NCI-H187 treated with DMSO at 0.1 percent for 48 hours (cell line): ENCODE data around the gene WDTC1.
"Not testable (repeated sequence)": the region's sequence is repeated elsewhere in the genome, so short reads cannot be mapped to it uniquely, and the experiment has no call there.

ENCODE experiments used
- DNase-seq: peaks from one replicate; lab custom pipeline; 2025; lab: John Stamatoyannopoulos, UW

WDTC1 gene, protein sequence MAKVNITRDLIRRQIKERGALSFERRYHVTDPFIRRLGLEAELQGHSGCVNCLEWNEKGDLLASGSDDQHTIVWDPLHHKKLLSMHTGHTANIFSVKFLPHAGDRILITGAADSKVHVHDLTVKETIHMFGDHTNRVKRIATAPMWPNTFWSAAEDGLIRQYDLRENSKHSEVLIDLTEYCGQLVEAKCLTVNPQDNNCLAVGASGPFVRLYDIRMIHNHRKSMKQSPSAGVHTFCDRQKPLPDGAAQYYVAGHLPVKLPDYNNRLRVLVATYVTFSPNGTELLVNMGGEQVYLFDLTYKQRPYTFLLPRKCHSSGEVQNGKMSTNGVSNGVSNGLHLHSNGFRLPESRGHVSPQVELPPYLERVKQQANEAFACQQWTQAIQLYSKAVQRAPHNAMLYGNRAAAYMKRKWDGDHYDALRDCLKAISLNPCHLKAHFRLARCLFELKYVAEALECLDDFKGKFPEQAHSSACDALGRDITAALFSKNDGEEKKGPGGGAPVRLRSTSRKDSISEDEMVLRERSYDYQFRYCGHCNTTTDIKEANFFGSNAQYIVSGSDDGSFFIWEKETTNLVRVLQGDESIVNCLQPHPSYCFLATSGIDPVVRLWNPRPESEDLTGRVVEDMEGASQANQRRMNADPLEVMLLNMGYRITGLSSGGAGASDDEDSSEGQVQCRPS

DNA sequence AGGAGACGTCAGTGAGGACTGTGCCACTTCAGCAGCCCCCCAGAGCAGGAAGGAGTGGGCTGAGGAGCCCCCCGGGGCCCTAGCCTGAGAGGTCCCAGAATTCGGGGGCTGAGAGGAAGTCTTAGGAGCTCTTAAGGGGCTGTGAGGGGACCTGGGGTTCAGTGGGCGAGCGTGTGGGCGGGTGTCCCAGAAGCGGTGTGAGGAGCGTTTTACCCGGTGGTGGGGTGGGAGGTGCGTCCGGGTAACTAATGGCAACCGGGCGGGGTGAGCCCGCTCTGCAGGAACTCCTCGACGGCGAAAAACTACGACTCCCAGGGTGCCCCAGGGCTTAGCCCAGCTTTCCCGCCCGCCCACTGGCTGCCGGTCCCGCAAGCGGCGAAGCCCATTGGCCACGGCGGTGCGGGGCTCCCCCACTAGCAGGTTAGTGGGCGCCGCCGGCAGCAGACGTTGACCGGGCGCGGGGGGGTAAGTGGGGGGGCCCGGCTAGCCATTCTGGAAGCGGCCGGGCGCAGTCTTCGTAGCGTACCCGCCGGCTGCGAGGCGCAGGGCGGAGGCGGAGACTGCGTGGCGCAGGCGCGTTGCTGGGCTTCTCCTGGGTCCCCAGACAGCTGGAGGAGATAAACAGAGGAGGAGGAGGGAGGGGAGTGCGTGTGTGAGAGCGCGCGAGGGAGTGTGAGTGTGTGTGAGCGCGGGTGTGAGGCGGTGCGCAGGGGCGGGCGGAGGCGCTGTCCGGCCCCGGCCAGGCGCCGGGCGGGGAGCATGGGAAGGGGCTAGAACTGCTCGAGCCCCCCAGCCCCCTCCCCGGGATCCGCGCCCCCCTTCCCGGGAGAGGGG lies at the start of gene WDTC1:
TSS of gene WDTC1 (plus strand) at position 584 of the 834 bp plus-strand sequence. CDS start 26,423 bp downstream, outside the sequence.
- DNase-seq = peak; percentile 93

DNA sequence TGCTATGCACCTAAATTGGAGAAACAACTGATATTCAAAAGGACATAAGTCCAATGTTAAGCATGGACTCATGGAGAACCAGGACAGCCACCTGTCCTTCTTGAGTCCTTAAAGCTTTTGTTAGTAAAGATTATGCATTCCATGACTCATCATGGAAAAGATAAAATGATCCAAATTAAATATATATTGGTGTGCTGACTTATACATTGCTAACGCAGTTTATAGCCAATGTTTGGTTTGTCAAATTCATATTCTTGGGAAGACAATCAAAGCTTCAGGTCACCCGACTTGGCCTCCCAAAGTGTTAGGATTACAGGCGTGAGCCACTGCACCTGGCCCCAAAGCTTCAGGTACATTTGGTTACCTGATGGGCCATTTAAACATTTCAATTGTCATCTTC lies 49.8 kb upstream of the WDTC1 start:
- DNase-seq = not testable (repeated sequence)

DNA sequence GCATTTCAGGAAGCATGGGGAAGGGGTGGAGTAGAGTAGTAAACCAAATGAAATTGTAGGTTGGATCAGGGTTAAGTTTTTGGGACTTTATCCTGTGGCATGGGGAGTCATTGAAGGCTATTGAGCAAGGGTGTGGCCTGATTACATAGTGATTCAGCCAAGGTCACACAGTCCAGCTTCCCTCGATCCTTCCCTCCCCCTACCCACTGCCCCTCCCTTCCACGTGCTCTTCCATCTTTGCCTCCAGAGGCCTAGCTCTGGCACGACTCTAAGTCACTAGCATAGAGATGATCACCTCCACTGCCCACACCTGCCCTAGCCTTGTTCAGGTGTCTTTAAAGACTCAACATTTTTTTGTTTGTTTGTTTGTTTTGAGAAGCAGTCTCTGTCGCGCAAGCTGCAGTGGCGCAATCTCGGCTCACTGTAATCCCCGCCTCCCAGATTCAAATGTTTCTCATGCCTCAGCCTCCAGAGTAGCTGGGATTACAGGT lies 42.3 kb upstream of the WDTC1 start:
- DNase-seq = no peak

DNA sequence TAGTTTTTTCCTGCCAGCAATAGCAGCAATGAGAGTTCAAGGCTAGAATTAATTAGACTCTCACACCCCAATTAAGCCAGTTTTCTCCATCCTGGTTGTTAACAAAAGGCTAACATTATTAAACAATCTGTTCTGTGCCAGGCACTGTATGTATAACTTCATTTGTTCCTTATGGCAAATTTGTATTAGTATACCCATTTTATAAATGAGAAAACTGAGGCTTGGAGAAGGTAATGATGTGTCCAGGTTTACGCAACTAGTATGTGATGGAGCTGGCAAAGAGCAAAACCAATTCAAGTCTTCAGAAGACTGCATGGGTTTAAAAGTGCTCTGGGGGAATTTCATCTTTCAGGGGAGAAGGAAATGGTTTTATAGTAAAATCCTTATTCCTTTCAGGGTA lies 41.2 kb upstream of the WDTC1 start:
- no peak for DNase-seq

DNA sequence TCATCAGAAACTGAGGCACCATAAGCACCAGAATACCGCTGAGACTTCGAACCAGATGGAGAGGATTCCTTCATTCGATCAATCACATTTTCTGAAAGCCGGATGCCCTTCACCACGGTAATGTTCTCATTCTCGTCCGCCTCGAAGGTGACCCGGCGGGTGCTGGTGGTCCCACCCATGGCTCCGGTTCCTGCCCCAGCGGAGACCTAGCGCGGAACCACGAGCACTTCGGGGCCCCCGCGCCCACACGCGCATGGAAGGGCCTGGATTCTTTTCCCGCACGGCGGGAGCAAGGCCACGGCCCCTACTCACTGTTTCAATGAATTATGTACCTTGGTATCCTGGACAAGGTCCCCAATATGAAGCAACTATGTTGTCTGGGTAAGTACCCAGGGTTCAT lies 33.1 kb upstream of the WDTC1 start:
- no peak for DNase-seq

DNA sequence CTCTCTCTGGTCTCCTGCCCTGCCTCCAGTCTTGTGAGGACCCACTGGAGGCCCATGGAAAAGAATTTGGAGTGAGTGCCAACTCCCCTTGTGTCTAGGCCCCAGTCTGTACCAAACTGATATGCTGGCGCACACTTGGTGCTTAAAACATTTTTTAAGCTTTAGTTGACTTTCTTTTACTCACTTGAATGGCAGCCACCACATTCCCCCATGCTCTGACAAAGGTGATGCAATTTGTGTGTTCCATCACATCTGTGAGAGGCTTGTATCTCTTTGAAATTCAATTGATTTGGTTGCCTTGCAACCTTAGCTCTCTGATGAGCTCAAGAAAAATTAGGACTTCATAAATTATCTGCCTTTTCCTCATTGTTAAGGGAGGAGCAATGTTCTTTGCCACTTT lies 30.5 kb upstream of the WDTC1 start:
- no peak for DNase-seq

DNA sequence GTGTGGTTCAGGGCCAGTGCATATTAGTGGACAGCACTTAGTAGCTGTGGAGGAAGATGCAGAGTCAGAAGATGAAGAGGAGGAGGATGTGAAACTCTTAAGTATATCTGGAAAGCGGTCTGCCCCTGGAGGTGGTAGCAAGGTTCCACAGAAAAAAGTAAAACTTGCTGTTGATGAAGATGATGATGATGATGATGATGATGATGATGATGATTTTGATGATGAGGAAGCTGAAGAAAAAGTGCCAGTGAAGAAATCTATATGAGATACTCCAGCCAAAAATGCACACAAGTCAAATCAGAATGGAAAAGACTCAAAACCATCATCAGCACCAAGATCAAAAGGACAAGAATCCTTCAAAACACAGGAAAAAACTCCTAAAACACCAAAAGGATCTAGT lies 27.2 kb upstream of the WDTC1 start:
- not testable (repeated sequence) for DNase-seq

DNA sequence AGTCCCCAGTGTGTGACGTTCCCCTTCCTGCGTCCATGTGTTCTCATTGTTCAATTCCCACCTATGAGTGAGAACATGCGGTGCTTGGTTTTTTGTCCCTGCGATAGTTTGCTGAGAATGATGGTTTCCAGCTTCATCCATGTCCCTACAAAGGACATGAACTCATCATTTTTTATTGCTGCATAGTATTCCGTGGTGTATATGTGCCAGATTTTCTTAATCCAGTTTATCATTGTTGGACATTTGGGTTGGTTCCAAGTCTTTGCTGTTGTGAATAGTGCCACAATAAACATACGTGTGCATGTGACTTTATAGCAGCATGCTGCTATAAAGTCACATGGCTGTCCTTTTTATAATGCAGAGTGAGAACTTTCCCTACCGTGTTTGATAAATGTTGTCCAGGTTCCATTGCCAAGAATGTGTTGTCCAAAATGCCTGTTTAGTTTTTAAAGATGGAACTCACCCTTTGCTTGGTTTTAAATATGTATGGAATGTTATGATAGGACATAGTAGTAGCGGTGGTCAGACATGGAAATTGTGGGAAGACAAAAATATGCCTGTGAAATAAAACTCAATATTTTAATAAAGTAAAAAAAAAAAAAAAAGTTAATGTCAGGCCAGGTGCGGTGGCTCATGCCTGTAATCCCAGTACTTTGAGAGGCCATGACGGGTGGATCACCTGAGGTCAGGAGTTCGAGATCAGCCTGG lies 26.1 kb upstream of the WDTC1 start:
- not testable (repeated sequence) for DNase-seq

DNA sequence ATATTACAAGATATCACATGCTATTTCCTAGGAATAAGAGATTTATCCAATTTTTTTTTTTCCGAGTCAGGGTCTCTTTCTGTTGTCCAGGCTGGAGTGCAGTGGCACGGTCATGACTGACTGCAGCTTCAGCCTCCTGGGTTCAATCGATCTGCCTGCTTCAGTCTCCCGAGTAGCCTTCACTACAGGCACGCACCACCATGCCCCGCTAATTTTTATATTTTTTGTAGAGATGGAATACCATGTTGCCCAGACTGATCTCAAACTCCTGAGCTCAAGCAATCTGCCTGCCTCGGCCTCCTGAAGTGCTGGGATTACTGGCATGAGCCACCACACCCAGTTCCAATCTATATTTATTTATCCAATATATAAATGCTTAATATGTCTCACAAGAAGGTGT lies 18.0 kb upstream of the WDTC1 start:
- no peak for DNase-seq

DNA sequence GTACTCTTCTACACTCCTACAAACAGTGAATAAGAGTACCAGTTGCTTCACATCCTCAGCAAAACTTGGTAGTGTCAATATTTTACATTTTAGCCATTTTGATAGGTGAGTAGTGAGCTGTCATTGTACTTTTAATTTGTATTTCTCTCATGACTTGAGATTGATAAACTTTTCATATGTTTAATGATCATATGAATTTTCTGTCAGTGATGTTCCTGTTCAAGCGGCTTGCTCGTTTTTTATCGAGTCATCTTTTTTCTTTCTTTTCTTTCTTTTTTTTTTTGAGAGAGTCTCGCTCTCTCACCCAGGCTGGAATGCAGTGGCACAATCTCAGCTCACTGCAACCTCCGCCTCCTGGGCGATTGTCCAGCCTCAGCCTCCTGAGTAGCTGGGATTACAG lies 17.0 kb upstream of the WDTC1 start:
- no peak for DNase-seq

DNA sequence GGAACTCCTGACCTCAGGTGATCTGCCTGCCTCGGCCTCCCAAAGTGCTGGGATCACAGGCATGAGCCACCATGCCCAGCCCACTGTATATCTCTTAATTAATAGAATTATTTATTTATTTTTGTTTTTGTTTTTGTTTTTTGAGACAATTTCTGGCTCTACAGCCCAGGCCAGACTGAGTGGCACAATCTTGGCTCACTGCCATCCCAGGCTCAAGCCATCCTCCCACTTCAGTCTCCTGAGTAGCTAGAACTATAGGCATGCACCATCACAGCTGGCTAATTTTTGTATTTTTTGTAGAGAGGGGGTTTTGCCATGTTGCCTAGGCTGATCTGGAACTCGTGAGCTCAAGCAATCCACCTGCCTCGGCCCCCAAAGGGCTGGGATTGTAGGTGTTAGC lies 15.7 kb upstream of the WDTC1 start:
- DNase-seq = no peak

DNA sequence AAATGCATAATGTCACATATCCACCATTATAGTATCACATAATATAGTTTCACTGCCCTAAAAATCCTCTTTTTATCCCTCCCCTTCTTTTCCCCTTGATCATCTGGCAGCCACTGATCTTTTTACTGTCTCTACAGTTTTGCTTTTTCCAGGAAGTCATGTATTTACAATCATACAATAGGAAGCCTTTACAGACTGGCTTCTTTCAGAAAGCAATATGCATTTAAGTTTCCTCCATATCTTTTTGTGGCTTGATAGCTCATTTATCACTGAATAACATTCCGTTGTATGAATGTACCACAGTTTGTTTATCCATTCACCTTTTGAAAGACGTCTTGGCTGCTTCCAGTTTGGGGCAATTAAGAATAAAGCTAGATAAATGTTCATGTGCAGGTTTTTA lies 14.3 kb upstream of the WDTC1 start:
- no peak for DNase-seq

DNA sequence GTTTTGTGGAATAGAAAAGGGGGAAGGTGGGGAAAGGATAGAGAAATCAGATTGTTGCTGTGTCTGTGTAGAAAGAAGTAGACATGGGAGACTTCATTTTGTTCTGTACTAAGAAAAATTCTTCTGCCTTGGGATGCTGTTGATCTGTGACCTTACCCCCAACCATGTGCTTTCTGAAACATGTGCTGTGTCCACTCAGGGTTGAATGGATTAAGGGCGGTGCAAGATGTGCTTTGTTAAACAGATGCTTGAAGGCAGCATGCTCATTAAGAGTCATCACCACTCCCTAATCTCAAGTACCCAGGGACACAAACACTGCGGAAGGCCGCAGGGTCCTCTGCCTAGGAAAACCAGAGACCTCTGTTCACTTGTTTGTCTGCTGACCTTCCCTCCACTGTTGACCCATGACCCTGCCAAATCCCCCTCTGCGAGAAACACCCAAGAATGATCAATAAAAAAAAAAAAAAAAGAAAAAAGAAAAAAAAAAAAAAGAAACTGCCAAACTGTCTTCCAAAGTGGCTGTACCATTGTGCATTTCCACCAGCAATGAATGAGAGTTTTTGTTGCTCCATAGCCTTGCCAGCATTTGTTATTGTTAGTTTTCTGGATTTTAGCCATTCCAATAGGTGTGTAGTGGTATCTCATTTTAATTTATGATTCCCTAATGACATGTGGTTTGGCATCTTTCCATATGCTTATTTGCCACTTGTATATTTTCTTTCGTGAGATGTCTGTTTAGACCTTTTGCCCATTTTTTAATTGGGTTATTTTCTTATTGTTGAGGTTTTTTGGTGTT lies 13.5 kb upstream of the WDTC1 start:
- not testable (repeated sequence) for DNase-seq

DNA sequence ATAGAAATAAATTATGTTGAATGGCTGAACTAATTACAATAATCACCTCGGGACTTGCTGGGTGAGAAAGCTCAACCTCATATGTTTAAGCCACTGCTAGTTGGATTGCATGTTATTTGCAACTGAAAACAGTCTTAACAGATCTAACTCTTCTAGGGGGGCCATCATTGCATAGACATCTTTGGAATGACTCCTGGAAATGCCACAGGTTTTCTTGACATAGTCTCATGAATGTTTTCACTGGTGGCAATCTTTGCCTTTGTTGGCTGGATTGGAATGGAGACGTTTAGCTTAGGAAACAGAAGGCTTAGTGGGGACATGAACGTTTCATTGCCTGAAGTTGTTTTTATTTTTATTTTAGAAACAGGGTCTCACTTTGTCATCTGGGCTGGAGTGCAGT lies 8.8 kb upstream of the WDTC1 start:
- DNase-seq = no peak

DNA sequence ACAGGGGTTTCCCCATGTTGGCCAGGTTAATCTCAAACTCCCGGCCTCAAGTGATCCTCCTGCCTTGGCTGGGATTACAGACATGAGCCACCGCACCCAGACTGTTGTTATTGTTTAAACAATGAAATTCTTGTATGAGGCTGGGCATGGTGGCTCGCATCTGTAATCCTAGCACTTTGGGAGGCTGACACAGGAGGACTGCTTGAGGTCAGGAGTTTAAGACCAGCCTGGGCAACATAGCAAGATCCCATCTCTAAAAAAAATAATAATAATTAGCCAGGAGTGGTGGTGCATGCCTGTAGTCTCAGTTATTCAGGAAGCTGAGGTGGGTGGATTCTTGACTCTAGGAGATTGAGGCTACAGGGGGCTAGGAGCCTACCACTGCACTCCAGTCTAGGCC lies 6.7 kb upstream of the WDTC1 start:
- no peak for DNase-seq

DNA sequence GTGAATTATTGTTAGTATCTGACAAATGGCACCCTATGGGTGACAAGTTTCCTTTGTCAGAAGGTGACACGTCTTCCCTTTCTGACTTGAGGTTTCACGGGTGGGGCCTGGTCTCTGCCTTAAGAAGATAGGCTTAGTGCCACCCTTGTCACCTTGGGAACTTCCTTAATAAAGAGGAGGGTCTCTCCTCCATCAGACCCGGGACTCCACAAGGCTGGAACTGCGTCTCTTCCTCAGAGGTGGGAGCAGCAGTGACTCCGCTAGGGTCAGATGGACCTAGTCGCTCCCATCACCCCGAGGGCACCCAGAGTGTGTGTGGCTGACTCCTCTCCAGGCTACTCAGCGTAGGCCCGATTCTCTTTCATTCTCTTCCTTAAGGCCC lies 774 bp upstream of the WDTC1 start:
- DNase-seq = no peak

DNA sequence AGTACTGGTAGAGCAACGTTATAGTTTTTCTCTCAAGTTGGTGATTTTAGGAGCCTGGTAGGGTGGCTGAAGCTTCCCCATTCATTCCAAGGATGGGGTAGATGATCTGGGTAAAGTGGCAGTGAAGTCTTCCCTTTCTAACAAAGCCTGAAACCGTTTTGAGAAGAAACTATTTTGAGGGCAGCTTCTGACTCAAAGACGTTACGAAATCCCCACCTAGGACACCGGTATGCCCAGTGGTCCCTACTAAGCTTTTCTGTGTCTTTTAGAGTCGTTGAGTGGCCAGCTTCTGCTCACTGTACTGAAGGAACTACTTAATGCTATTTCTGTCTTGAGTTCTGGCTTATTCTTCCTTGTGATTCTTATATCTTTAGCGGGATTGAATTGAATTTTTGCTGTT lies 1.4 kb downstream of the WDTC1 start:
- no peak for DNase-seq

DNA sequence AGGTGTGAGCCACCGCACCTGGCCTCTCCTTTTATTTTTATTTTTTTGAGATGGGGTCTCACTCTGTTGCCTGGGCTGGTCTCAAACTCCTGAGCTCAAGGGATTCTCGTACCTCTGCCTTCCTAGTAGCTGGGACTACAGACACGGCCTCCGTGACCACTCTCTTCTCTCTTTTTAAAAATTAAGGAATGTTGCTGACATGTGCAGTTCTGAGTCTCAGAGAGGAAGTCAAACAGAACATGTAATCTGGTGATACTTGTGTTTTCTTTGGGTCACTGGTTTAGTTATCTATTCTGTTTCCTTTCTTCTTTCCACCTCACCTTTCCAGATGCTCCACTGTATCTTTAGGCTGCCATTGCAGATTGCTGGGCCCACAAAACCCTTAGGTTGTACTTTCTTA lies 2.7 kb downstream of the WDTC1 start:
- no peak for DNase-seq

DNA sequence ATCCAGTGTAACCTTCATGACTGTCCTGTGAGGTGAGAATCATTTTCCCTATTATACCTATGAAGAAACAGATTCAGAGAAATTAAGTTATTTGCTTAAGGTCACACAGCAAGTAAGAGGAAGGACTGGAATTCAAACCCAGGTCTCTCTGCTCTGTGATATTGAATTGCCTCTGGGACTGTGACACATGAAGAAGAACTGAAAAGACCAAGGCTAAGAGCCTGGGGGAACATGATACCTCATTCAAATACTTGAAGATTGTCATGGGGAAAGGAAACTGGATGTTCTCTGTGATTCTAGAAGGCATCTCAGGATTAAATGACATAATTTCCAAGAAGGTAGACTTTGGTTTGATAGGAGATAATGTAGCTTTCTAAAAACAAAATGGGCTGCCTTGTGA lies 3.6 kb downstream of the WDTC1 start:
- DNase-seq = no peak

DNA sequence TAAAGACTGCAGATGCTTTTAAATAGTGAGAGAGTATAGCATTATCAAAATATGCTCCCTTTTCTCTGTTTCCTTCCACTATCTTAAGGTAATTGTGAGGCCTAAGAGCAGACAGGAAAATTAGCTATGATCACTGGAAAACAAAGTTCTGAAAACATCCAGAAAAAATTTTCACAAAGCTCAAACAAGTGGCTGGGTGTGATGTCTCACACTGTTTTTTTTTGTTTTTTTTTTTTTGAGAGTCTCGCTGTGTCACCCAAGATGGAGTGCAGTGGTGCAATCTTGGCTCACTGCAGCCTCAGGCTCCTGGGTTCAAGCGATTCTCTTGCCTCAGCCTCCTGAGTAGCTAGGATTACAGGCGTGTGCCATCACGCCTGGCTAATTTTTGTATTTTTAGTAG lies 7.2 kb downstream of the WDTC1 start:
- DNase-seq = no peak

DNA sequence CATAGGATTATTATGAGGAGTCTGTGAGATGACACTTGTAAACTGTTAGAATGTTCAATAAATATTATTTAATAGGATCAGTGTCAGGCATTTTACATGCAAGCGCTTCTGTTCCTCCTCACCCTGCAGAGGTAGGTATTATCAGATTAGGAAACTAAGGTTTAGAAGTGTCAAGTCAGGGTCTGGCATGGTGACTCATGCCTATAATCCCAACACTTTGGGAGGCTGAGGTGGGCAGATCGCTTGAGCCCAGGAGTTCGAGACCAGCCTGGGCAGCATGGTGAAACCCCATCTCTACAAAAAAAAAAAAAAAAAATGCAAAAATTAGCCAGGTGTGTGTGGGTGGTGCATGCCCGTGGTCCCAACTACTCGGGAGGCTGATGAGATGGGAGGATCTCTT lies 9.2 kb downstream of the WDTC1 start:
- not testable (repeated sequence) for DNase-seq
